H1 (cell line): ENCODE measurements around the gene OSBPL2. TPM values are rescaled to one million over a fixed set of nuclear protein-coding genes. Genes with fewer than 3 reads are reported as not detected.

Experiments
- CTCF ChIA-PET: fragments of 300-600 bp; sonication (Branson Sonifier 250); formaldehyde crosslinking; loops from one replicate; lab custom pipeline; 2021; ENCODE audit not compliant: partially characterized antibody; lab: Charles Lee
- POLR2A ChIA-PET: fragments of 300-600 bp; sonication (Branson Sonifier 250); formaldehyde crosslinking; loops from one replicate; lab custom pipeline; 2021; ENCODE audit warnings: inconsistent platforms; ENCODE audit not compliant: partially characterized antibody; lab: Charles Lee
- DNase-seq, 2 experiments: peaks; one replicate each; pipeline versions ENCODE4 v3.0.0 to v3.0.0-alpha.2; 2010 to 2022; ENCODE audit warnings: low spot score in 2 of 2, low read depth in 1 of 2, mixed read lengths in 1 of 2
- FAIRE-seq: peaks from 2 replicates; lab custom pipeline; 2011; peaks lifted over from hg19 to GRCh38; lab: Jason Lieb, UNC
- H2AFZ ChIP-seq: 2 replicates; pipeline ENCODE4 v1.8.1; 2012; ENCODE audit warnings: low read length, inconsistent platforms
- H2AK5ac ChIP-seq: 2 replicates; pipeline ENCODE4 v1.6.1; 2013; ENCODE audit warnings: low read depth, low read length
- H2BK120ac ChIP-seq: replicated peaks from 2 replicates; pipeline ENCODE3; 2013; ENCODE audit warnings: low read depth, low read length, inconsistent platforms
- H2BK12ac ChIP-seq: 2 replicates; pipeline ENCODE4 v1.6.1; 2013; ENCODE audit warnings: low read depth, low read length
- H2BK15ac ChIP-seq: 2 replicates; pipeline ENCODE4 v1.6.1; 2013; ENCODE audit warnings: low read length
- H2BK20ac ChIP-seq: 2 replicates; pipeline ENCODE4 v1.6.1; 2013; ENCODE audit warnings: low read length
- H2BK5ac ChIP-seq: 2 replicates; pipeline ENCODE4 v1.6.1; 2013; ENCODE audit warnings: low read depth, low read length
- H3K14ac ChIP-seq: 2 replicates; pipeline ENCODE4 v1.6.1; 2013; ENCODE audit warnings: inconsistent platforms; ENCODE audit not compliant: insufficient read length
- H3K18ac ChIP-seq: 2 replicates; pipeline ENCODE4 v1.6.1; 2013; ENCODE audit warnings: low read length; ENCODE audit errors: extremely low read depth
- H3K23ac ChIP-seq: 2 replicates; pipeline ENCODE4 v1.6.1; 2013; ENCODE audit warnings: inconsistent platforms; ENCODE audit not compliant: insufficient read length
- H3K23me2 ChIP-seq: 2 replicates; pipeline ENCODE4 v1.6.1; 2013; ENCODE audit warnings: low read depth, low read length
- H3K27ac ChIP-seq: 2 replicates; pipeline ENCODE4 v1.6.1; 2011; ENCODE audit warnings: low read depth, low read length, inconsistent platforms
- H3K27me3 ChIP-seq, 4 experiments: replicated peaks in 1 of 4; 1 replicate in 1 of 4; 2 replicates in 3 of 4; pipeline versions ENCODE4 v1.6.1 to v1.8.1; 2011 to 2013; ENCODE audit warnings: low read length in 3 of 4, mild to moderate bottlenecking in 3 of 4, inconsistent platforms in 2 of 4, mixed read lengths in 2 of 4, moderate library complexity in 1 of 4; ENCODE audit not compliant: control insufficient read depth in 3 of 4, insufficient read depth in 3 of 4; ENCODE audit errors: extremely low read depth in 1 of 4
- H3K36me3 ChIP-seq, 4 experiments: 2 replicates each; pipeline versions ENCODE4 v1.6.1 to v1.8.1; 2011 to 2013; ENCODE audit warnings: mild to moderate bottlenecking in 4 of 4, low read length in 3 of 4, moderate library complexity in 2 of 4, control low read depth in 1 of 4, inconsistent platforms in 1 of 4; ENCODE audit not compliant: insufficient read depth in 4 of 4, control insufficient read depth in 2 of 4
- H3K4ac ChIP-seq: replicated peaks from 2 replicates; pipeline ENCODE3; 2013; ENCODE audit warnings: low read length, low read depth, mixed read lengths, inconsistent platforms; ENCODE audit not compliant: insufficient read length
- H3K4me1 ChIP-seq, 4 experiments: replicated peaks in 1 of 4; 1 replicate in 1 of 4; 2 replicates in 3 of 4; pipeline versions ENCODE4 v1.6.1 to v1.8.1; 2011 to 2013; ENCODE audit warnings: low read length in 3 of 4, inconsistent platforms in 2 of 4, mixed read lengths in 1 of 4; ENCODE audit not compliant: insufficient read depth in 4 of 4, control insufficient read depth in 3 of 4
- H3K4me2 ChIP-seq, 2 experiments: 2 replicates each; pipeline versions ENCODE4 v1.6.1 to v1.8.1; 2011 to 2013; ENCODE audit warnings: low read depth in 2 of 2, low read length in 2 of 2, control low read depth in 1 of 2, inconsistent platforms in 1 of 2, mild to moderate bottlenecking in 1 of 2; ENCODE audit not compliant: insufficient read depth in 1 of 2
- H3K4me3 ChIP-seq, 4 experiments: fragments of 200-600, 300-600 bp in 1 of 4; sonication (generic), shearing (Covaris generic), sonication (Bioruptor Twin) in 1 of 4; 2 replicates each; pipeline versions ENCODE4 v1.5.1 to v1.8.1; 2011 to 2016; ENCODE audit warnings: low read length in 4 of 4, low read depth in 3 of 4, control low read depth in 2 of 4, inconsistent platforms in 2 of 4, mild to moderate bottlenecking in 2 of 4, mixed read lengths in 1 of 4, moderate library complexity in 1 of 4; ENCODE audit not compliant: insufficient read depth in 2 of 4; ENCODE audit errors: extremely low read depth in 1 of 4
- H3K56ac ChIP-seq: replicated peaks from 2 replicates; pipeline ENCODE3; 2013; ENCODE audit warnings: low read depth, mild to moderate bottlenecking, mixed read lengths, low read length, inconsistent platforms; ENCODE audit not compliant: insufficient read length
- H3K79me1 ChIP-seq: 2 replicates; pipeline ENCODE4 v1.6.1; 2013; ENCODE audit warnings: low read depth, low read length, control low read depth
- H3K79me2 ChIP-seq, 2 experiments: 2 replicates each; pipeline versions ENCODE4 v1.6.1 to v1.8.1; 2012 to 2013; ENCODE audit warnings: low read length in 2 of 2, mild to moderate bottlenecking in 2 of 2, inconsistent platforms in 1 of 2; ENCODE audit not compliant: insufficient read depth in 2 of 2, control insufficient read depth in 1 of 2
- H3K9ac ChIP-seq, 4 experiments: replicated peaks in 1 of 4; 1 replicate in 1 of 4; 2 replicates in 3 of 4; pipeline versions ENCODE4 v1.6.1 to v1.8.1; 2011 to 2013; ENCODE audit warnings: low read depth in 3 of 4, low read length in 3 of 4, control low read depth in 2 of 4, mild to moderate bottlenecking in 2 of 4, moderate library complexity in 2 of 4, inconsistent platforms in 1 of 4; ENCODE audit errors: extremely low read depth in 1 of 4
- H3K9me3 ChIP-seq, 2 experiments: 2 replicates each; pipeline versions ENCODE4 v1.6.1 to v1.8.1; 2012 to 2013; ENCODE audit warnings: mild to moderate bottlenecking in 2 of 2, moderate library complexity in 2 of 2, control low read depth in 1 of 2, inconsistent platforms in 1 of 2, low read depth in 1 of 2, low read length in 1 of 2, mixed read lengths in 1 of 2; ENCODE audit not compliant: insufficient read depth in 2 of 2
- H4K20me1 ChIP-seq, 2 experiments: replicated peaks in 1 of 2; 2 replicates each; pipeline versions ENCODE3 to v1.8.1; 2011 to 2013; ENCODE audit warnings: inconsistent platforms in 2 of 2, low read length in 2 of 2, mild to moderate bottlenecking in 1 of 2; ENCODE audit not compliant: insufficient read depth in 2 of 2, control insufficient read depth in 1 of 2
- H4K5ac ChIP-seq: 2 replicates; pipeline ENCODE4 v1.6.1; 2013; ENCODE audit warnings: low read length, low read depth, mixed read lengths, inconsistent platforms; ENCODE audit not compliant: insufficient read length
- H4K8ac ChIP-seq: 2 replicates; pipeline ENCODE4 v1.8.0; 2013; ENCODE audit warnings: mild to moderate bottlenecking, moderate library complexity, low read length, inconsistent platforms; ENCODE audit not compliant: insufficient read depth; ENCODE audit errors: extremely low read depth
- H4K91ac ChIP-seq: replicated peaks from 2 replicates; pipeline ENCODE3; 2013; ENCODE audit warnings: low read length, mixed read lengths, inconsistent platforms; ENCODE audit not compliant: insufficient read length
- ASH2L ChIP-seq: fragments of 200-600, 300-600 bp; sonication (generic); IDR thresholded peaks from one replicate; pipeline ENCODE4 v1.7.1; 2017; ENCODE audit warnings: low read length
- BRCA1 ChIP-seq: IDR thresholded peaks from 2 replicates; pipeline ENCODE4 v1.6.1; 2012; ENCODE audit warnings: low read depth, low read length, improper control_type of control experiment
- CTBP2 ChIP-seq: IDR thresholded peaks from 2 replicates; pipeline ENCODE4 v1.7.0; 2011; ENCODE audit warnings: borderline replicate concordance, mild to moderate bottlenecking, moderate library complexity, mixed read lengths, low read length; ENCODE audit not compliant: insufficient read depth, insufficient read length
- NANOG ChIP-seq: IDR thresholded peaks from 2 replicates; pipeline ENCODE4 v1.6.1; 2011; ENCODE audit warnings: low read length, low read depth, mild to moderate bottlenecking, inconsistent platforms; ENCODE audit not compliant: insufficient read depth, poor library complexity, severe bottlenecking
- POLR2AphosphoS5 ChIP-seq: IDR thresholded peaks from 2 replicates; pipeline ENCODE4 v1.6.1; 2011; ENCODE audit warnings: low read depth, low read length
- SP1 ChIP-seq: IDR thresholded peaks from 2 replicates; pipeline ENCODE4 v1.6.1; 2011; ENCODE audit warnings: low read depth, low read length
- WGBS, 2 experiments: shearing (Covaris generic) in 1 of 2; methylation state at CpG; one replicate each; pipeline versions ENCODE4 v1.1.6 to v1.1.7; 2013 to 2015; ENCODE audit warnings: low lambda C conversion rate in 2 of 2, mixed read lengths in 2 of 2, inconsistent platforms in 1 of 2, low coverage in 1 of 2, missing lambda C conversion rate in 1 of 2; ENCODE audit not compliant: insufficient replicate concordance in 2 of 2, insufficient coverage in 1 of 2, insufficient read length in 1 of 2; ENCODE audit errors: extremely low coverage in 1 of 2, missing lambda C conversion rate in 1 of 2; 5-methylcytosine and 5-hydroxymethylcytosine counted together
- polyA plus RNA-seq, 7 experiments: library from polyadenylated mRNA; depleted of rRNA in 3 of 7; stranded (reverse) in 5 of 7; unstranded in 2 of 7; fragments of >200 nt in 5 of 7; fragments of 200-250 nt in 2 of 7; gene quantifications; 1 replicate in 5 of 7; 2 replicates in 1 of 7; 4 replicates in 1 of 7; pipeline versions ENCODE4 v1.2.1 to v1.2.3, GENCODE V29; 2011 to 2013; ENCODE audit warnings: missing spikeins in 2 of 7, mixed read lengths in 2 of 7
- total RNA-seq: library from RNA; stranded (reverse); fragmentation: NEBNext Ultra II Directional; extraction: Animal tissue kit (Norgen Biotek cat#: 25700); gene quantifications from 2 replicates; pipeline ENCODE4 v1.2.1, GENCODE V29; 2021

Gene OSBPL2
- total and polyA plus RNA-seq, 2 of the 8 experiments (the other 6 are each of a cell fraction or from before 2014, with no cell fraction given): 11.7 to 42.4 TPM

DNA sequence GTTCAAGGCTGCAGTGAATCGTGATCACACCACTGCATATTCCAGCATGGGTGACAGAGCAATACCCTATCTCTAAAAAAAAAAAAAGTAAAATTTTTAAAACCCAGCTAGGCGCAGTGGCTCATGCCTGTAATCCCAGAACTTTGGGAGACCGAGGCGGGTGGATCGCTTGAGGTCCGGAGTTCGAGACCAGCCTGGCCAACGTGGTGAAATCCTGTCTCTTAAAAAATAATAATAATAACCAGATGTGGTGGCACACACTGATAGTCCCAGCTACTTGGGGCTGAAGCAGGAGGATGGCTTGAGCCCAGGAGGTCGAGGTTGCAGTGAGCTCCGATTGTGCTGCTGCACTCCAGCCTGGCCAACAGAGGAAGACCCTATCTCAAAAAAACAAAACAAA lies 42.0 kb upstream of the OSBPL2 start:
- H3K4ac ChIP-seq: no peak overlapping the region
- ChIA-PET CTCF (interaction anchor here (2.5 kb wide), 1 partner anchor 13 kb away, joined by 9 read pairs; no protein-coding TSS in a partner anchor), POLR2A (no interaction called here)
- H2AK5ac ChIP-seq: no peak overlapping the region
- no peak overlapping the region for H3K56ac ChIP-seq
- H3K36me3 ChIP-seq: peaks cover 0 to 20% (median 7%) of the 10 kb centered on the region in 4 experiments; a peak in 7 of 8 replicates
- H3K9me3 ChIP-seq: no peaks in the 10 kb centered on the region
- no peak overlapping the region for H2BK15ac ChIP-seq
- FAIRE-seq (no peak), DNase-seq (no peak)
- H3K4me2 ChIP-seq: no peak overlapping the region
- no peak overlapping the region for H3K4me3 ChIP-seq
- no peaks in the 10 kb centered on the region for H3K23me2 ChIP-seq
- H3K79me2 ChIP-seq: no peaks in the 10 kb centered on the region
- H3K27me3 ChIP-seq: no peaks in the 10 kb centered on the region
- H4K8ac ChIP-seq: no peak overlapping the region
- H4K20me1 ChIP-seq: peaks cover 0 to 2% of the 10 kb centered on the region in 2 experiments
- H2BK12ac ChIP-seq: no peak overlapping the region
- H3K23ac ChIP-seq: no peak overlapping the region
- no peak overlapping the region for H2BK20ac ChIP-seq
- H2BK120ac ChIP-seq: no peak overlapping the region
- no peak overlapping the region for H3K27ac ChIP-seq
- no peak overlapping the region for H2AFZ ChIP-seq
- no peak overlapping the region for H3K14ac ChIP-seq
- H2BK5ac ChIP-seq: no peak overlapping the region
- WGBS, 2 experiments: 93% methylated on average over 10 of the region's 10 CpGs; no CpG with 5 or more reads in 1 of the 2 experiments
- H3K79me1 ChIP-seq: no peaks in the 10 kb centered on the region
- H4K5ac ChIP-seq: no peak overlapping the region
- H3K9ac ChIP-seq: no peak overlapping the region
- no peaks in the 10 kb centered on the region for H3K4me1 ChIP-seq
- H3K18ac ChIP-seq: no peak overlapping the region
- no peak overlapping the region for H4K91ac ChIP-seq
- TF ChIP-seq NANOG (no peak), SP1 (no peak), ASH2L (no peak), CTBP2 (no peak), BRCA1 (no peak), POLR2AphosphoS5 (no peak)
